HepG2 (cell line): ENCODE measurements around the gene TAS2R30. TPM values are rescaled to one million over a fixed set of nuclear protein-coding genes. Genes with fewer than 3 reads are reported as not detected.

Experiments
- ATAC-seq: fragments of 200-7000 bp; cut with Tn5 transposase; 3 replicates; pipeline ENCODE4 v1.9.1; 2020; ENCODE audit warnings: mild to moderate bottlenecking, moderate library complexity
- BruUV-seq: library from RNA; stranded (reverse); fragments of 400-500 nt; replicated peaks from 2 replicates; lab custom pipeline; 2021; lab: Mats Ljungman, UMichigan
- CTCF ChIA-PET: fragments of 300-600 bp; formaldehyde crosslinking; extraction: SDS; loops from one replicate; lab custom pipeline; 2021; ENCODE audit warnings: low total read pairs, inconsistent platforms, low intra/inter-chr PET ratio; lab: Yijun Ruan, JAX
- POLR2A ChIA-PET: fragments of 350-600 bp; sonication (Branson Sonifier 250); formaldehyde crosslinking; loops from one replicate; lab custom pipeline; 2020; ENCODE audit warnings: antibody characterized with exemption, inconsistent platforms; lab: Yijun Ruan, JAX
- DNase-seq: peaks from one replicate; pipeline ENCODE4 v3.0.0-alpha.2; 2015; ENCODE audit warnings: low spot score
- FAIRE-seq: peaks from 3 replicates; lab custom pipeline; 2011; peaks lifted over from hg19 to GRCh38; lab: Jason Lieb, UNC
- H2AFZ ChIP-seq: one replicate; pipeline ENCODE4 v1.6.1; 2011; ENCODE audit warnings: low read length, inconsistent platforms
- H3K27ac ChIP-seq: fragments of 300-600 bp; 3 replicates; pipeline ENCODE4 v1.8.0; 2011; ENCODE audit warnings: mixed run types, mild to moderate bottlenecking, mixed read lengths, low read length, inconsistent platforms; ENCODE audit not compliant: insufficient read depth; ENCODE audit errors: extremely low read length
- H3K27me3 ChIP-seq, 2 experiments: fragments of 200-600 bp in 1 of 2; 2 replicates in 1 of 2; 3 replicates in 1 of 2; pipeline versions ENCODE4 v1.6.0 to v1.8.0; 2011; ENCODE audit warnings: low read length in 2 of 2, mild to moderate bottlenecking in 2 of 2, moderate library complexity in 2 of 2, inconsistent platforms in 1 of 2; ENCODE audit not compliant: insufficient read depth in 2 of 2, control insufficient read depth in 1 of 2
- H3K36me3 ChIP-seq, 2 experiments: fragments of 200-600 bp in 1 of 2; replicated peaks in 1 of 2; 2 replicates in 1 of 2; 3 replicates in 1 of 2; pipeline versions ENCODE4 v1.5.1 to v1.8.0; 2011; ENCODE audit warnings: low read length in 2 of 2, inconsistent platforms in 1 of 2; ENCODE audit not compliant: insufficient read depth in 2 of 2, control insufficient read depth in 1 of 2
- H3K4me1 ChIP-seq: 2 replicates; pipeline ENCODE4 v1.5.1; 2012; ENCODE audit warnings: low read length, inconsistent platforms; ENCODE audit not compliant: insufficient read depth
- H3K4me2 ChIP-seq: 2 replicates; pipeline ENCODE4 v1.6.0; 2011; ENCODE audit warnings: low read depth, low read length, inconsistent platforms
- H3K4me3 ChIP-seq, 3 experiments: fragments of 200-600 bp in 1 of 3; sonication (generic), shearing (Covaris generic) in 1 of 3; replicated peaks in 1 of 3; 2 replicates each; pipeline ENCODE4 v1.5.1; 2011 to 2016; ENCODE audit warnings: low read length in 3 of 3, inconsistent platforms in 2 of 3, low read depth in 2 of 3, mild to moderate bottlenecking in 2 of 3, control low read depth in 1 of 3, mixed read lengths in 1 of 3; ENCODE audit not compliant: insufficient read depth in 1 of 3
- H3K79me2 ChIP-seq: one replicate; pipeline ENCODE4 v1.6.1; 2011; ENCODE audit warnings: low read length, inconsistent platforms; ENCODE audit not compliant: insufficient read depth
- H3K9ac ChIP-seq: 2 replicates; pipeline ENCODE4 v1.6.0; 2011; ENCODE audit warnings: mild to moderate bottlenecking, low read depth, low read length, inconsistent platforms; ENCODE audit not compliant: insufficient read depth
- H3K9me3 ChIP-seq: 2 replicates; pipeline ENCODE4 v1.5.1; 2012; ENCODE audit warnings: mild to moderate bottlenecking, low read length
- H4K20me1 ChIP-seq: 2 replicates; pipeline ENCODE4 v1.6.0; 2011; ENCODE audit warnings: inconsistent platforms, mild to moderate bottlenecking, low read length, moderate library complexity; ENCODE audit not compliant: insufficient read depth
- KAT8 ChIP-seq: IDR thresholded peaks from 2 replicates; pipeline ENCODE4 v1.6.1; 2016; ENCODE audit warnings: missing genetic modification reagents, missing compliant biosample characterization
- NR3C1 ChIP-seq: sonication (generic); formaldehyde crosslinking; IDR thresholded peaks from 2 replicates; pipeline ENCODE4 v1.4.0; 2020; ENCODE audit warnings: missing genetic modification reagents
- RFXAP ChIP-seq: sonication (generic); formaldehyde crosslinking; IDR thresholded peaks from 2 replicates; pipeline ENCODE4 v1.4.0; 2020; ENCODE audit warnings: missing genetic modification reagents, borderline replicate concordance
- SNAPC4 ChIP-seq: sonication (generic); formaldehyde crosslinking; IDR thresholded peaks from 2 replicates; pipeline ENCODE4 v1.4.0; 2020; ENCODE audit warnings: mild to moderate bottlenecking, missing genetic modification reagents
- ZBTB49 ChIP-seq: sonication (generic); formaldehyde crosslinking; IDR thresholded peaks from 2 replicates; pipeline ENCODE4 v1.4.0; 2020; ENCODE audit warnings: missing genetic modification reagents, borderline replicate concordance
- ZBTB7B ChIP-seq: sonication (generic); formaldehyde crosslinking; IDR thresholded peaks from 2 replicates; pipeline ENCODE4 v1.4.0; 2020; ENCODE audit warnings: missing genetic modification reagents
- ZNF574 ChIP-seq: sonication (generic); formaldehyde crosslinking; IDR thresholded peaks from 2 replicates; pipeline ENCODE4 v1.4.0; 2020; ENCODE audit warnings: missing genetic modification reagents
- ZNF660 ChIP-seq: sonication (generic); formaldehyde crosslinking; IDR thresholded peaks from 2 replicates; pipeline ENCODE4 v1.5.1; 2020; ENCODE audit warnings: mild to moderate bottlenecking, low read depth, missing genetic modification reagents, borderline replicate concordance
- WGBS: methylation state at CpG from one replicate; pipeline ENCODE4 v1.1.6; 2017; ENCODE audit warnings: low lambda C conversion rate; 5-methylcytosine and 5-hydroxymethylcytosine counted together
- in situ Hi-C: cut with HindIII; loops from 2 replicates; pipeline ENCODE4 v1.10.0; 2017; ENCODE audit warnings: low pct_unique_long_range_greater_than_20kb; ENCODE audit not compliant: extremely low pct_ligation_motif_present
- intact Hi-C: fragments of 100-400 bp; cut with micrococcal nuclease; formaldehyde crosslinking; loops from one replicate; pipeline ENCODE4 v1.10.0; 2022; ENCODE audit not compliant: unreplicated experiment
- polyA plus RNA-seq, 8 experiments: library from polyadenylated mRNA; depleted of rRNA in 3 of 8; stranded (reverse) in 7 of 8; unstranded in 1 of 8; fragments of >200 nt; fragmentation: Illumina TruSeq in 4 of 8; extraction: Trizol in 4 of 8; gene quantifications; 2 replicates each; pipeline versions ENCODE4 v1.2.1 to v1.2.3, GENCODE V29; 2011 to 2016; ENCODE audit warnings: low read depth in 4 of 8, missing spikeins in 1 of 8, mixed read lengths in 1 of 8; ENCODE audit not compliant: insufficient read depth in 1 of 8
- total RNA-seq, 5 experiments: library from RNA; depleted of rRNA; stranded (reverse); fragments of >200 nt; fragmentation: Illumina TruSeq; extraction: Trizol; gene quantifications; 2 replicates each; pipeline ENCODE4 v1.2.3, GENCODE V29; 2016; ENCODE audit warnings: low read depth in 1 of 5

TAS2R30 gene
- total and polyA plus RNA-seq, 2 of the 13 experiments (the other 11 are each of a cell fraction or from before 2014, with no cell fraction given): 0.42 to 5.2 TPM

GRCh38 chr12:11089246-11089645 is 45.2 kb downstream of the TAS2R30 start:
- Histone ChIP-seq H3K4me3 (no peak overlapping the region), H2AFZ (no peak overlapping the region), H3K79me2 (no peaks in the 10 kb centered on the region), H3K4me1 (no peaks in the 10 kb centered on the region), H4K20me1 (no peaks in the 10 kb centered on the region), H3K9me3 (no peaks in the 10 kb centered on the region), H3K9ac (no peak overlapping the region), H3K36me3 (no peaks in the 10 kb centered on the region), H3K27me3 (no peaks in the 10 kb centered on the region), H3K4me2 (no peak overlapping the region), H3K27ac (no peak overlapping the region)
- DNase-seq: no peak
- CTCF ChIA-PET: no interaction called here
- ATAC-seq: no peak
- intact Hi-C loops (no loop called here), in situ Hi-C loops (no loop called here)
- 94% methylated on average over 3 of the region's 5 CpGs for WGBS
- POLR2A ChIA-PET: no interaction called here
- FAIRE-seq: no peak
- BruUV-seq: no TSS peak
- TF ChIP-seq ZBTB49 (CRISPR knock-in tag) (no peak), ZNF574 (no peak)
- TF ChIP-seq, all 625 proteins: peak for 0

- no peaks in the 10 kb centered on the region for H3K4me1 ChIP-seq
- TF ChIP-seq ZNF660: no peak
- TF ChIP-seq SNAPC4 (CRISPR knock-in tag): no peak
- no peak for TF ChIP-seq NR3C1 (CRISPR knock-in tag)
- no peak for TF ChIP-seq KAT8 (CRISPR knock-in tag)
- no peak for TF ChIP-seq RFXAP (CRISPR knock-in tag)
- TF ChIP-seq ZBTB7B (CRISPR knock-in tag): no peak
Observed at GRCh38 chr12:11085419-11085818, 49.0 kb downstream of the TAS2R30 start.

More at GRCh38 chr12:11085419-11085818, 49.0 kb downstream of the TAS2R30 start:
- Histone ChIP-seq H3K4me2 (no peak overlapping the region), H3K36me3 (no peaks in the 10 kb centered on the region), H3K9ac (no peak overlapping the region), H3K9me3 (peaks cover 9% of the 10 kb centered on the region), H2AFZ (no peak overlapping the region), H3K79me2 (no peaks in the 10 kb centered on the region), H4K20me1 (no peaks in the 10 kb centered on the region), H3K27me3 (no peaks in the 10 kb centered on the region), H3K4me3 (no peak overlapping the region), H3K27ac (no peak overlapping the region)
- DNase-seq (no peak), FAIRE-seq (no peak), ATAC-seq (no peak)
- ChIA-PET POLR2A (no interaction called here), CTCF (no interaction called here)
- WGBS: 67% methylated on average over 3 of the region's 3 CpGs
- in situ Hi-C loops: no loop called here
- intact Hi-C loops: no loop called here
- no TSS peak for BruUV-seq
